RWPE1 (cell line): ENCODE results near the gene BCL3.
"Not testable (repeated sequence)": the region's sequence is repeated elsewhere in the genome, so short reads cannot be mapped to it uniquely, and the experiment has no call there.

Experiments
- CTCF ChIA-PET: fragments of 350-600 bp; sonication (Branson Sonifier 250); formaldehyde crosslinking; extraction: SDS; loops from one replicate; lab custom pipeline; 2021; lab: Yijun Ruan, JAX
- POLR2A ChIA-PET: fragments of 400-600 bp; formaldehyde crosslinking; extraction: SDS; loops from one replicate; lab custom pipeline; 2020; ENCODE audit warnings: antibody characterized with exemption; ENCODE audit not compliant: low non-redundant PET; lab: Yijun Ruan, JAX
- DNase-seq: peaks from one replicate; pipeline ENCODE4 v3.0.0; 2012; ENCODE audit warnings: low spot score
- H3K27ac ChIP-seq: fragments of 450-650 bp; 2 replicates; pipeline ENCODE4 v1.5.1; 2017
- CTCF ChIP-seq: fragments of 450-650 bp; conservative IDR thresholded peaks from 2 replicates; pipeline ENCODE4 v1.5.1; 2017; ENCODE audit warnings: low read depth, mild to moderate bottlenecking

Gene BCL3

GRCh38 chr19:44777715-44778347 is 29.3 kb downstream of the BCL3 start, which contains the start of gene CBLC:
TSS of gene CBLC (plus strand) at chr19:44777890. CDS start at chr19:44777932, 42 bp downstream.
- H3K27ac ChIP-seq: peak within 1 kb of the TSS; percentile 91
- no peak for TF ChIP-seq CTCF
- peak; percentile 93 for DNase-seq
- POLR2A ChIA-PET: no interaction called here
- CTCF ChIA-PET: interaction anchor here (0.5 to 2.3 kb wide), 3 partner anchors 30 to 248 kb away, joined by 5 to 10 read pairs (median 6); partner anchors contain the start of gene CEACAM20

- TF ChIP-seq CTCF: no peak
- POLR2A ChIA-PET: interaction anchor here (0.6 kb wide), 2 partner anchors 21 to 129 kb away, joined by 4 read pairs; no protein-coding TSS in a partner anchor
- DNase-seq: no peak
- CTCF ChIA-PET: no interaction called here
- peak overlapping the region; percentile 62 for H3K27ac ChIP-seq
These were observed 30.6 kb downstream of the BCL3 start for GRCh38 chr19:44779150-44779549.

GRCh38 chr19:44781694-44782093 is 33.2 kb downstream of the BCL3 start:
- POLR2A ChIA-PET, DNase-seq, H3K27ac ChIP-seq: not testable (repeated sequence)
- CTCF ChIA-PET: interaction anchor here (1.1 kb wide), 1 partner anchor 40 kb away, joined by 3 read pairs; no protein-coding TSS in a partner anchor

GRCh38 chr19:44782729-44783128 is 34.2 kb downstream of the BCL3 start:
- H3K27ac ChIP-seq: peak overlapping the region; percentile 60
- no peak for DNase-seq
- TF ChIP-seq CTCF: no peak
- CTCF ChIA-PET: interaction anchor here (0.7 to 1.1 kb wide), 4 partner anchors 8 to 83 kb away, joined by 3 to 4 read pairs (median 3); no protein-coding TSS in a partner anchor
- POLR2A ChIA-PET: no interaction called here

GRCh38 chr19:44783545-44783944 is 35.0 kb downstream of the BCL3 start:
- POLR2A ChIA-PET: no interaction called here
- no peak overlapping the region for H3K27ac ChIP-seq
- no peak for DNase-seq
- no peak for TF ChIP-seq CTCF
- CTCF ChIA-PET: interaction anchor here (0.6 to 1.3 kb wide), 9 partner anchors 9 to 206 kb away, joined by 3 to 11 read pairs (median 4); no protein-coding TSS in a partner anchor

- no peak overlapping the region for H3K27ac ChIP-seq
- DNase-seq: no peak
- TF ChIP-seq CTCF: no peak
- ChIA-PET CTCF (interaction anchor here (0.6 to 1.1 kb wide), 3 partner anchors 61 to 219 kb away, joined by 4 to 7 read pairs (median 5); no protein-coding TSS in a partner anchor), POLR2A (interaction anchor here (0.6 kb wide), 1 partner anchor 1260 kb away, joined by 3 read pairs; no protein-coding TSS in a partner anchor)
These were observed 36.8 kb downstream of the BCL3 start for GRCh38 chr19:44785271-44785670.

- ChIA-PET POLR2A (no interaction called here), CTCF (interaction anchor here (0.7 to 1.1 kb wide), 3 partner anchors 57 to 219 kb away, joined by 3 to 8 read pairs (median 4); no protein-coding TSS in a partner anchor)
- no peak overlapping the region for H3K27ac ChIP-seq
- TF ChIP-seq CTCF: no peak
- DNase-seq: no peak
These were observed 37.5 kb downstream of the BCL3 start for GRCh38 chr19:44785993-44786392.
